ENCODE results near the gene METTL17. TPM values are rescaled to one million over a fixed set of nuclear protein-coding genes. Genes with fewer than 3 reads are reported as not detected.

METTL17 gene
- total and polyA plus RNA-seq, 2 of the 8 experiments (the other 6 are each of a cell fraction or from before 2014, with no cell fraction given): 73.8 to 138 TPM

GRCh38 chr14:20978687-20979086 is 11.1 kb upstream of the METTL17 start:
- Histone ChIP-seq H3K4me2 (ENCODE audit: insufficient read depth in 1 of 2, low read depth in 2 of 2, low read length in 2 of 2) (no peak overlapping the region), H3K79me2 (ENCODE audit: control insufficient read depth in 1 of 2, insufficient read depth in 2 of 2, low read length in 2 of 2) (no peaks in the 10 kb centered on the region), H3K36me3 (ENCODE audit: control insufficient read depth in 2 of 4, insufficient read depth in 4 of 4, low read length in 3 of 4) (no peaks in the 10 kb centered on the region), H2BK20ac (ENCODE audit: low read length) (no peak overlapping the region), H4K20me1 (replicated peaks in 1 of 2; ENCODE audit: control insufficient read depth in 1 of 2, insufficient read depth in 2 of 2, low read length in 2 of 2) (no peaks in the 10 kb centered on the region), H3K79me1 (ENCODE audit: low read depth, low read length) (no peaks in the 10 kb centered on the region), H3K4ac (replicated peaks; ENCODE audit: insufficient read length, low read depth, low read length) (no peak overlapping the region), H4K91ac (replicated peaks; ENCODE audit: insufficient read length, low read length) (no peak overlapping the region), H3K27ac (ENCODE audit: low read depth, low read length) (no peak overlapping the region), H2BK5ac (ENCODE audit: low read depth, low read length) (no peak overlapping the region), H3K27me3 (replicated peaks in 1 of 4; ENCODE audit: control insufficient read depth in 3 of 4, extremely low read depth in 1 of 4, insufficient read depth in 3 of 4, low read length in 3 of 4) (peaks cover 0 to 2% (median 0%) of the 10 kb centered on the region in 4 experiments; a peak in 2 of 7 replicates), H2AK5ac (ENCODE audit: low read depth, low read length) (no peak overlapping the region), H2BK12ac (ENCODE audit: low read depth, low read length) (no peak overlapping the region), H3K23ac (ENCODE audit: insufficient read length) (peak overlapping the region; percentile 12), H2BK120ac (replicated peaks; ENCODE audit: low read depth, low read length) (no peak overlapping the region), H3K14ac (ENCODE audit: insufficient read length) (no peak overlapping the region), H2AFZ (ENCODE audit: low read length) (no peak overlapping the region), H3K9me3 (ENCODE audit: insufficient read depth in 2 of 2, low read depth in 1 of 2, low read length in 1 of 2) (no peaks in the 10 kb centered on the region), H3K18ac (ENCODE audit: extremely low read depth, low read length) (no peak overlapping the region), H3K56ac (replicated peaks; ENCODE audit: insufficient read length, low read depth, low read length) (no peak overlapping the region), H2BK15ac (ENCODE audit: low read length) (no peak overlapping the region), H3K23me2 (ENCODE audit: low read depth, low read length) (no peaks in the 10 kb centered on the region), H3K4me1 (replicated peaks in 1 of 4; ENCODE audit: control insufficient read depth in 3 of 4, insufficient read depth in 4 of 4, low read length in 3 of 4) (no peaks in the 10 kb centered on the region), H4K8ac (ENCODE audit: extremely low read depth, insufficient read depth, low read length) (no peak overlapping the region), H3K4me3 (ENCODE audit: extremely low read depth in 1 of 4, insufficient read depth in 2 of 4, low read depth in 3 of 4, low read length in 4 of 4) (no peak overlapping the region), H3K9ac (replicated peaks in 1 of 4; ENCODE audit: extremely low read depth in 1 of 4, low read depth in 3 of 4, low read length in 3 of 4) (no peak overlapping the region), H4K5ac (ENCODE audit: insufficient read length, low read depth, low read length) (no peak overlapping the region)
- CTCF ChIA-PET (ENCODE audit: partially characterized antibody): interaction anchor here (0.7 to 1.4 kb wide), 4 partner anchors 9 to 114 kb away, joined by 3 to 6 read pairs (median 3); no protein-coding TSS in a partner anchor
- POLR2A ChIA-PET (ENCODE audit: partially characterized antibody): interaction anchor here (1.2 kb wide), 1 partner anchor 11 kb away, joined by 3 read pairs; no protein-coding TSS in a partner anchor
- 82% methylated on average over 1 of the region's 1 CpG; no CpG with 5 or more reads in 1 of the 2 experiments for WGBS, 2 experiments (ENCODE audit: extremely low coverage in 1 of 2, insufficient coverage in 1 of 2, insufficient read length in 1 of 2, insufficient replicate concordance in 2 of 2, low coverage in 1 of 2, low lambda C conversion rate in 2 of 2, missing lambda C conversion rate in 1 of 2)
- DNase-seq (ENCODE audit: low read depth in 1 of 2, low spot score in 2 of 2): no peak
- FAIRE-seq: no peak
- TF ChIP-seq BCL11A (IDR thresholded peaks at IDR 0.05; ENCODE audit: low read depth in 2 of 2, low read length in 2 of 2): no peak
- no peak for TF ChIP-seq KDM5A (IDR thresholded peaks at IDR 0.05; ENCODE audit: low read length)
- no peak for TF ChIP-seq TAF1 (IDR thresholded peaks at IDR 0.05; ENCODE audit: low read depth, low read length)
- no peak for TF ChIP-seq ZNF274 (IDR thresholded peaks at IDR 0.05; ENCODE audit: borderline replicate concordance, extremely low read depth, low read length)
- TF ChIP-seq ATF2 (IDR thresholded peaks at IDR 0.05; ENCODE audit: low read length): no peak
- no peak for TF ChIP-seq PHF8 (conservative IDR thresholded peaks at IDR 0.05; ENCODE audit: low read depth, low read length)
